HCT116 (cell line): ENCODE measurements around the gene SAMSN1. TPM values are rescaled to one million over a fixed set of nuclear protein-coding genes. Genes with fewer than 3 reads are reported as not detected.

Experiments
- ATAC-seq: fragments of 200-7000 bp; cut with Tn5 transposase; 2 replicates; pipeline ENCODE4 v1.9.1; 2020; ENCODE audit warnings: mild to moderate bottlenecking, moderate library complexity
- BruUV-seq: library from RNA; stranded (reverse); fragments of 400-500 nt; replicated peaks from 2 replicates; lab custom pipeline; 2021; lab: Mats Ljungman, UMichigan
- CTCF ChIA-PET: fragments of 300-600 bp; sonication (Branson Sonifier 250); formaldehyde crosslinking; loops from one replicate; lab custom pipeline; 2021; ENCODE audit warnings: antibody characterized with exemption; lab: Charles Lee
- POLR2A ChIA-PET: fragments of 300-600, 350-600 bp; sonication (Branson Sonifier 250); formaldehyde crosslinking; loops from one replicate; lab custom pipeline; 2021; ENCODE audit warnings: antibody characterized with exemption; lab: Charles Lee
- RAD21 ChIA-PET, 2 experiments: fragments of 300-600 bp; sonication (Branson Sonifier 250); formaldehyde crosslinking; loops; one replicate each; lab custom pipeline; 2023; ENCODE audit warnings: low total read pairs in 2 of 2; ENCODE audit not compliant: uncharacterized antibody in 2 of 2, unreplicated experiment in 2 of 2, low non-redundant PET in 1 of 2; lab: Charles Lee
- DNase-seq: peaks from one replicate; pipeline ENCODE4 v3.0.0-alpha.2; 2010; ENCODE audit warnings: low read depth, low spot score
- H2AFZ ChIP-seq: fragments of 200-600 bp; shearing (Covaris generic), sonication (generic); 2 replicates; pipeline ENCODE4 v1.6.1; 2017; ENCODE audit warnings: low read depth, mixed run types, mixed read lengths, antibody characterized with exemption, low read length; ENCODE audit not compliant: poor library complexity, severe bottlenecking
- H3K27ac ChIP-seq: 2 replicates; pipeline ENCODE4 v1.5.1; 2012; ENCODE audit warnings: low read depth, low read length
- H3K27me3 ChIP-seq: fragments of 200-600 bp; sonication (generic); 2 replicates; pipeline ENCODE4 v1.6.1; 2016; ENCODE audit warnings: mixed run types, low read length, mixed read lengths; ENCODE audit not compliant: insufficient read depth
- H3K36me3 ChIP-seq, 2 experiments: fragments of 200-500 bp in 1 of 2; fragments of 200-600 bp in 1 of 2; sonication (Bioruptor generic) in 1 of 2; sonication (generic) in 1 of 2; 2 replicates each; pipeline versions ENCODE4 v1.5.1 to v1.6.1; 2014 to 2016; ENCODE audit warnings: low read length in 2 of 2, inconsistent platforms in 1 of 2, mixed read lengths in 1 of 2, mixed run types in 1 of 2; ENCODE audit not compliant: insufficient read depth in 2 of 2, control insufficient read depth in 1 of 2
- H3K4me1 ChIP-seq, 2 experiments: fragments of 200-600 bp in 1 of 2; sonication (generic) in 1 of 2; 2 replicates each; pipeline versions ENCODE4 v1.5.1 to v1.6.1; 2012 to 2017; ENCODE audit warnings: low read length in 2 of 2, inconsistent platforms in 1 of 2, mild to moderate bottlenecking in 1 of 2, mixed read lengths in 1 of 2, mixed run types in 1 of 2, moderate library complexity in 1 of 2; ENCODE audit not compliant: insufficient read depth in 2 of 2, control insufficient read depth in 1 of 2
- H3K4me2 ChIP-seq: fragments of 200-600 bp; sonication (generic); 2 replicates; pipeline ENCODE4 v1.6.1; 2017; ENCODE audit warnings: mixed run types, low read length, mixed read lengths
- H3K4me3 ChIP-seq, 2 experiments: fragments of 200-600 bp in 1 of 2; sonication (generic) in 1 of 2; replicated peaks in 1 of 2; 2 replicates each; pipeline ENCODE4 v1.5.1; 2011 to 2016; ENCODE audit warnings: low read length in 2 of 2, control low read depth in 1 of 2, low read depth in 1 of 2, mild to moderate bottlenecking in 1 of 2, mixed read lengths in 1 of 2, mixed run types in 1 of 2
- H3K79me2 ChIP-seq: fragments of 200-600 bp; sonication (generic); 2 replicates; pipeline ENCODE4 v1.6.1; 2017; ENCODE audit warnings: mild to moderate bottlenecking, mixed run types, low read length, moderate library complexity, mixed read lengths; ENCODE audit not compliant: insufficient read depth
- H3K9ac ChIP-seq: fragments of 200-600 bp; sonication (generic); 2 replicates; pipeline ENCODE4 v1.6.1; 2016; ENCODE audit warnings: low read length, mixed read lengths
- H3K9me2 ChIP-seq: fragments of 200-600 bp; sonication (generic), shearing (Covaris generic); 2 replicates; pipeline ENCODE4 v1.6.1; 2017; ENCODE audit warnings: mixed run types, mild to moderate bottlenecking, moderate library complexity; ENCODE audit not compliant: insufficient read depth
- H3K9me3 ChIP-seq, 2 experiments: fragments of 200-500 bp in 1 of 2; fragments of 200-600 bp in 1 of 2; sonication (Bioruptor generic) in 1 of 2; sonication (generic) in 1 of 2; 2 replicates each; pipeline ENCODE4 v1.6.1; 2014 to 2017; ENCODE audit warnings: low read length in 2 of 2, mixed read lengths in 2 of 2, inconsistent platforms in 1 of 2, low read depth in 1 of 2, mild to moderate bottlenecking in 1 of 2, mixed run types in 1 of 2, moderate library complexity in 1 of 2; ENCODE audit not compliant: control insufficient read depth in 1 of 2, insufficient read depth in 1 of 2
- H4K20me1 ChIP-seq: fragments of 200-600 bp; sonication (generic), shearing (Covaris generic); 2 replicates; pipeline ENCODE4 v1.6.1; 2017; ENCODE audit warnings: mixed run types, mild to moderate bottlenecking, moderate library complexity; ENCODE audit not compliant: insufficient read depth
- CBX3 ChIP-seq: IDR thresholded peaks from 2 replicates; pipeline ENCODE4 v1.6.1; 2012; ENCODE audit warnings: low read depth
- CEBPB ChIP-seq: IDR thresholded peaks from 2 replicates; pipeline ENCODE4 v1.6.1; 2012; ENCODE audit warnings: low read depth
- CTCF ChIP-seq, 3 experiments: fragments of 200-600 bp in 1 of 3; sonication (generic) in 1 of 3; IDR thresholded peaks in 2 of 3; conservative IDR thresholded peaks in 1 of 3; 2 replicates each; pipeline ENCODE4 v1.5.1; 2012 to 2017; ENCODE audit warnings: low read depth in 2 of 3, low read length in 2 of 3, antibody characterized with exemption in 1 of 3, borderline replicate concordance in 1 of 3, control low read depth in 1 of 3, mild to moderate bottlenecking in 1 of 3, mixed read lengths in 1 of 3, mixed run types in 1 of 3, moderate library complexity in 1 of 3; ENCODE audit not compliant: insufficient read depth in 1 of 3
- EGR1 ChIP-seq: IDR thresholded peaks from 2 replicates; pipeline ENCODE4 v1.6.1; 2012; ENCODE audit warnings: low read depth
- ELF1 ChIP-seq: IDR thresholded peaks from 2 replicates; pipeline ENCODE4 v1.6.1; 2012; ENCODE audit warnings: low read depth, borderline replicate concordance
- EZH2 ChIP-seq: fragments of 200-600 bp; sonication (generic); IDR thresholded peaks from 2 replicates; pipeline ENCODE4 v1.6.1; 2017; ENCODE audit warnings: antibody characterized with exemption, mixed run types
- JUND ChIP-seq: IDR thresholded peaks from 2 replicates; pipeline ENCODE4 v1.6.1; 2012
- MAX ChIP-seq: IDR thresholded peaks from 2 replicates; pipeline ENCODE4 v1.6.1; 2012
- POLR2A ChIP-seq: IDR thresholded peaks from 2 replicates; pipeline ENCODE4 v1.7.0; 2011; ENCODE audit warnings: borderline replicate concordance; ENCODE audit not compliant: insufficient read depth, insufficient read length; ENCODE audit errors: extremely low read depth
- POLR2AphosphoS5 ChIP-seq: IDR thresholded peaks from 2 replicates; pipeline ENCODE4 v1.6.1; 2011; ENCODE audit warnings: mild to moderate bottlenecking, low read depth, low read length, moderate library complexity
- RAD21 ChIP-seq: IDR thresholded peaks from 2 replicates; pipeline ENCODE4 v1.6.1; 2012; ENCODE audit warnings: low read depth, mild to moderate bottlenecking
- SIN3A ChIP-seq: IDR thresholded peaks from 2 replicates; pipeline ENCODE4 v1.6.1; 2012; ENCODE audit warnings: low read depth
- SP1 ChIP-seq: IDR thresholded peaks from 2 replicates; pipeline ENCODE4 v1.6.1; 2012; ENCODE audit warnings: low read depth
- SRF ChIP-seq: IDR thresholded peaks from 2 replicates; pipeline ENCODE4 v1.6.1; 2012; ENCODE audit warnings: low read depth
- TCF7L2 ChIP-seq: IDR thresholded peaks from 2 replicates; pipeline ENCODE4 v1.7.0; 2011; ENCODE audit warnings: borderline replicate concordance, inconsistent platforms; ENCODE audit not compliant: insufficient read depth, insufficient read length; ENCODE audit errors: extremely low read depth
- YY1 ChIP-seq: IDR thresholded peaks from 2 replicates; pipeline ENCODE4 v1.6.1; 2011; ENCODE audit warnings: low read length, low read depth, moderate library complexity, mild to moderate bottlenecking; ENCODE audit not compliant: insufficient replicate concordance; ENCODE audit errors: extremely low read depth
- ZBTB33 ChIP-seq: IDR thresholded peaks from 2 replicates; pipeline ENCODE4 v1.6.1; 2011; ENCODE audit warnings: mild to moderate bottlenecking, low read length, moderate library complexity; ENCODE audit not compliant: insufficient replicate concordance; ENCODE audit errors: extremely low read depth
- ZFX ChIP-seq: fragments of 450-650 bp; IDR thresholded peaks from 2 replicates; pipeline ENCODE4 v1.6.1; 2017
- ZNF274 ChIP-seq: fragments of 200-500 bp; sonication (Bioruptor generic); IDR thresholded peaks from 2 replicates; pipeline ENCODE4 v1.6.1; 2014; ENCODE audit warnings: mild to moderate bottlenecking, low read depth, low read length, inconsistent platforms
- intact Hi-C: fragments of 100-400 bp; cut with micrococcal nuclease; formaldehyde crosslinking; loops from 2 replicates; pipeline ENCODE4 v1.10.0; 2022
- total RNA-seq: library from RNA; stranded (reverse); gene quantifications from one replicate; pipeline ENCODE4 v1.2.1, GENCODE V29; 2021; ENCODE audit not compliant: unreplicated experiment
- TF ChIP-seq, protein P1 (sequence below): IDR thresholded peaks from 2 replicates; pipeline ENCODE4 v1.6.1; 2012

SAMSN1 gene
- total RNA-seq, 1 experiment from 2014 or later: 0.57 TPM

- DNase-seq (no peak), ATAC-seq (no peak)
- TF ChIP-seq CBX3 (no peak), TCF7L2 (no peak), CEBPB (no peak), EGR1 (no peak), CTCF (IDR thresholded peaks at IDR 0.05 in 2 of 3, conservative IDR thresholded peaks at IDR 0.05 in 1 of 3; ENCODE audit: borderline replicate concordance in 1 of 3, insufficient read depth in 1 of 3, low read depth in 2 of 3, low read length in 2 of 3) (no peak), SP1 (no peak), SRF (no peak), YY1 (no peak), RAD21 (no peak), ZBTB33 (no peak), EZH2 (no peak), JUND (no peak), ZFX (no peak), ZNF274 (no peak), POLR2AphosphoS5 (no peak), SIN3A (no peak), POLR2A (no peak), MAX (no peak), ELF1 (no peak)
- TF ChIP-seq, protein P1, sequence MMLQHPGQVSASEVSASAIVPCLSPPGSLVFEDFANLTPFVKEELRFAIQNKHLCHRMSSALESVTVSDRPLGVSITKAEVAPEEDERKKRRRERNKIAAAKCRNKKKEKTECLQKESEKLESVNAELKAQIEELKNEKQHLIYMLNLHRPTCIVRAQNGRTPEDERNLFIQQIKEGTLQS: no peak
- no peaks in the 10 kb centered on the region for H3K4me1 ChIP-seq
- no peak overlapping the region for H3K27ac ChIP-seq
- H3K9me2 ChIP-seq: no peaks in the 10 kb centered on the region
- H3K9me3 ChIP-seq: no peaks in the 10 kb centered on the region
- no peaks in the 10 kb centered on the region for H3K36me3 ChIP-seq
- no peaks in the 10 kb centered on the region for H3K79me2 ChIP-seq
- no peaks in the 10 kb centered on the region for H4K20me1 ChIP-seq
- CTCF ChIA-PET: no interaction called here
- no TSS peak for BruUV-seq
- no peak overlapping the region for H3K4me3 ChIP-seq
- no peak overlapping the region for H3K9ac ChIP-seq
- no peaks in the 10 kb centered on the region for H3K27me3 ChIP-seq
- POLR2A ChIA-PET: no interaction called here
- RAD21 ChIA-PET: no interaction called here
- intact Hi-C loops: no loop called here
- no peak overlapping the region for H2AFZ ChIP-seq
- H3K4me2 ChIP-seq: no peak overlapping the region
Measured at GRCh38 chr21:14497825-14498224, 48.3 kb downstream of the SAMSN1 start.
